KMS-11 (cell line): ENCODE results near the gene CALHM2.

Source experiments
- H2AFZ ChIP-seq: fragments of 200-600 bp; sonication (generic); 2 replicates; pipeline ENCODE4 v1.6.1; 2016; ENCODE audit warnings: antibody characterized with exemption, mixed run types, low read depth
- H3K27ac ChIP-seq: fragments of 200-600 bp; sonication (generic); 2 replicates; pipeline ENCODE4 v1.6.1; 2016; ENCODE audit warnings: mild to moderate bottlenecking, mixed run types
- H3K27me3 ChIP-seq: fragments of 200-600 bp; sonication (generic); 2 replicates; pipeline ENCODE4 v1.6.1; 2017; ENCODE audit warnings: mild to moderate bottlenecking, low read depth, mixed run types, moderate library complexity; ENCODE audit not compliant: insufficient read depth
- H3K36me3 ChIP-seq: fragments of 200-600 bp; sonication (generic); 2 replicates; pipeline ENCODE4 v1.6.1; 2017; ENCODE audit warnings: mild to moderate bottlenecking, mixed run types; ENCODE audit not compliant: insufficient read depth
- H3K4me1 ChIP-seq: fragments of 200-600 bp; sonication (generic); 2 replicates; pipeline ENCODE4 v1.6.1; 2016; ENCODE audit warnings: mild to moderate bottlenecking, low read depth, mixed run types; ENCODE audit not compliant: poor library complexity, severe bottlenecking
- H3K4me2 ChIP-seq: fragments of 200-600 bp; sonication (generic); 2 replicates; pipeline ENCODE4 v1.7.0; 2016; ENCODE audit warnings: mild to moderate bottlenecking, mixed run types
- H3K4me3 ChIP-seq: fragments of 200-600 bp; sonication (generic); IDR thresholded peaks from 2 replicates; pipeline ENCODE4 v1.6.1; 2017; ENCODE audit warnings: low read depth, low read length, mixed read lengths; ENCODE audit not compliant: insufficient read depth
- H3K79me2 ChIP-seq: fragments of 200-600 bp; sonication (generic); 2 replicates; pipeline ENCODE4 v1.6.1; 2016; ENCODE audit warnings: low read depth, mixed run types; ENCODE audit not compliant: insufficient read depth
- H3K9ac ChIP-seq: fragments of 200-600 bp; sonication (generic); 2 replicates; pipeline ENCODE4 v1.6.1; 2016; ENCODE audit warnings: mild to moderate bottlenecking, mixed run types
- H4K20me1 ChIP-seq: fragments of 200-600 bp; sonication (generic); 2 replicates; pipeline ENCODE4 v1.6.1; 2016; ENCODE audit warnings: mild to moderate bottlenecking, mixed run types; ENCODE audit not compliant: insufficient read depth
- CTCF ChIP-seq: fragments of 200-600 bp; sonication (generic); conservative IDR thresholded peaks from 2 replicates; pipeline ENCODE4 v1.6.1; 2017; ENCODE audit warnings: low read depth, mild to moderate bottlenecking, antibody characterized with exemption, low read length, moderate library complexity, mixed read lengths

CALHM2 gene

GRCh38 chr10:103459615-103460014 is 7.4 kb upstream of the CALHM2 start:
- no peak for TF ChIP-seq CTCF
- H3K36me3 ChIP-seq = no peaks in the 10 kb centered on the region
- H3K4me1 ChIP-seq = peaks cover 21% of the 10 kb centered on the region
- H3K79me2 ChIP-seq = no peaks in the 10 kb centered on the region
- H3K9ac ChIP-seq = no peak overlapping the region
- peak overlapping the region; percentile 55; the same call in 1 of the 2 replicates for H2AFZ ChIP-seq
- H3K4me2 ChIP-seq = no peak overlapping the region
- H3K27me3 ChIP-seq = no peaks in the 10 kb centered on the region
- no peaks in the 10 kb centered on the region for H4K20me1 ChIP-seq
- H3K4me3 ChIP-seq = no peak overlapping the region
- no peak overlapping the region for H3K27ac ChIP-seq

GRCh38 chr10:103458720-103459119 is 6.5 kb upstream of the CALHM2 start, which contains the start of gene CALHM1:
Gene CALHM1, minus strand, starts transcription at chr10:103458900. Its CDS starts 149 bp downstream, at chr10:103458751.
- 0 out of 2 replicates have a peak within 1 kb of the TSS, but pooled peaks have one; percentile 17 for H3K4me2 ChIP-seq
- peaks cover 21% of the 10 kb centered on the region for H3K4me1 ChIP-seq
- H3K9ac ChIP-seq = no peak within 1 kb of the TSS
- H3K36me3 ChIP-seq = no peaks in the 10 kb centered on the region
- H3K4me3 ChIP-seq = no peak within 1 kb of the TSS
- TF ChIP-seq CTCF = no peak
- no peaks in the 10 kb centered on the region for H3K79me2 ChIP-seq
- peak within 1 kb of the TSS; percentile 55; the same call in 1 of the 2 replicates for H2AFZ ChIP-seq
- no peaks in the 10 kb centered on the region for H3K27me3 ChIP-seq
- no peak within 1 kb of the TSS for H3K27ac ChIP-seq
- no peaks in the 10 kb centered on the region for H4K20me1 ChIP-seq

- TF ChIP-seq CTCF = no peak
- no peaks in the 10 kb centered on the region for H3K36me3 ChIP-seq
- no peak overlapping the region for H3K27ac ChIP-seq
- peaks cover 21% of the 10 kb centered on the region for H3K4me1 ChIP-seq
- H3K9ac ChIP-seq = no peak overlapping the region
- no peaks in the 10 kb centered on the region for H4K20me1 ChIP-seq
- H2AFZ ChIP-seq = no peak overlapping the region
- H3K27me3 ChIP-seq = no peaks in the 10 kb centered on the region
- H3K4me2 ChIP-seq = no peak overlapping the region
- no peak overlapping the region for H3K4me3 ChIP-seq
- H3K79me2 ChIP-seq = no peaks in the 10 kb centered on the region
These were observed 5.9 kb upstream of the CALHM2 start for GRCh38 chr10:103457896-103458583.

GRCh38 chr10:103457176-103457712 is 5.1 kb upstream of the CALHM2 start:
- no peak overlapping the region for H3K9ac ChIP-seq
- H4K20me1 ChIP-seq = no peaks in the 10 kb centered on the region
- no peak for TF ChIP-seq CTCF
- H3K79me2 ChIP-seq = no peaks in the 10 kb centered on the region
- no peak overlapping the region for H2AFZ ChIP-seq
- peaks cover 21% of the 10 kb centered on the region for H3K4me1 ChIP-seq
- H3K27me3 ChIP-seq = no peaks in the 10 kb centered on the region
- no peak overlapping the region for H3K4me2 ChIP-seq
- H3K4me3 ChIP-seq = no peak overlapping the region
- H3K27ac ChIP-seq = no peak overlapping the region
- no peaks in the 10 kb centered on the region for H3K36me3 ChIP-seq
